GM18873 (cell line): ENCODE measurements around the gene VMP1.
"Not testable (repeated sequence)": the region's sequence is repeated elsewhere in the genome, so short reads cannot be mapped to it uniquely, and the experiment has no call there.

Source experiments
- ATAC-seq: cut with Tn5 transposase; IDR thresholded peaks from one replicate; pipeline ENCODE4 v1.9.1; 2021; ENCODE audit warnings: mild to moderate bottlenecking, moderate library complexity, moderate number of reproducible peaks; ENCODE audit not compliant: unreplicated experiment, low FRiP score

VMP1 gene

DNA sequence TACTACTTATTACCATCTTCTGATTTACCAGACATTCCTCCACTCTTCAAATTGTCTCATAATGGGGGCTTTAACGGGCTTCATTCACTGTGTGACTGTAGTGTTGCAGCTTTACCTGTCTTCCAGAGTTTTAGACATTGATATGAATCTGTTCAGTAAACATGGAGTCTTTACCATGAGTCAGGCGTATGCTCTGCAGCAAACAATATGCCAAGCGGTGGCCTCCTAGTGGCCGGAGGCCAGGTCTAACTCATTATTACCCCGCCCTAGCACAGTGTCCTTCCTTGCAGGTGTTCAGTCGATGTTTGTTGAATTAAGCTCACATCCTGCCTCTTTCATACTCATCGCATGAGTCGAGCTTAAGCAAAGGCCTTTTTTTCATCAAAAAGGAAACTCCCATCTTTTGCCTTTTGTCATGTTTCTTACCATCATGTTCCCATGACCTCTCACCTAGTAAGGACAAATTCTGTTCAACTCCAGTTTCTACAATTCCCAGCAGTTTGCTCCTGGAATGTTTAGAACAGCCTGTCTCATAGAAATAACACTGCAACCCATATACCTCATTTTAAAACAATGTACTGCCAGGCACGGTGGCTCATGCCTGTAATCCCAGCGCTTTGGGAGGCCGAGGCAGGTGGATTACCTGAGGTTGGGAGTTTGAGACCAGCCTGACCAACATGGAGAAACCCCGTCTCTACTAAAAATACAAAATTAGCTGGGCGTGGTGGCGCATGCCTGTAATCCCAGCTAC, 145.9 kb downstream of the VMP1 start:
- no peak for ATAC-seq

DNA sequence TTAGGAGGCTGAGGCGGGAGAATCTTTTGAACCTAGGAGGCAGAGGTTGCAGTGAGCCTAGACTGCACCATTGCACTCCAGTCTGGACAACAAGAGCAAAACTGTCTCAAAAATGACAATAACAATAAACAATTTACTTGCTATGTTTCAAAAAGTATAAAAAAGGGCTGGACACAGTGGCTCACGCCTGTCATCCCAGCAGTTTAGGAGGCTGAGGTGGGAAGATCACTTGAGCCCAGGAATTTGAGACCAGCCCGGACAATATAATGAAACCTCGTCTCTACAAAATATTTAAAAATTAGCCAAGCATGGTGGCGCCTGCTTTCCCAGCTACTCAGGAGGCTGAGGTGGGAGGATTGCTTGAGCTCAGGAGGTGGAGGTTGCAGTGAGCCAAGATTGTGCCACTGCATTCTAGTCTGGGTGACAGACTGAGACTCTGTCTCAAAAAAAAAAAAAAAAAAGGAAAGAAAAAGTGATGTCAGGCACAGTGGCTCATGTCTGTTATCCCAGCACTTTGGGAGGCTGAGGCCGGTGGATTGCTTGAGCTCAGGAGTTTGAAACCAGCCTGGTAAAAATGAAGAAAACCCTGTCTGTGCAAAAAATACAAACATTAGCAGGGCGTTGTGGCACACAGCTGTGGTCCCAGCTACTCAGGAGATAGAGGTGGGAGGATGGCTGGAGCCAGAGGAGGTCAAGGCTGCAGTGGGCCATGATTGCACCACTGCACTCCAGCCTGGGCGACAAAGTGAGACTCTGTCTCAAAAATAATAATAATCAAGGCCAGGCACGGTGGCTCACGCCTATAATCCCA, 146.7 kb downstream of the VMP1 start:
- not testable (repeated sequence) for ATAC-seq

DNA sequence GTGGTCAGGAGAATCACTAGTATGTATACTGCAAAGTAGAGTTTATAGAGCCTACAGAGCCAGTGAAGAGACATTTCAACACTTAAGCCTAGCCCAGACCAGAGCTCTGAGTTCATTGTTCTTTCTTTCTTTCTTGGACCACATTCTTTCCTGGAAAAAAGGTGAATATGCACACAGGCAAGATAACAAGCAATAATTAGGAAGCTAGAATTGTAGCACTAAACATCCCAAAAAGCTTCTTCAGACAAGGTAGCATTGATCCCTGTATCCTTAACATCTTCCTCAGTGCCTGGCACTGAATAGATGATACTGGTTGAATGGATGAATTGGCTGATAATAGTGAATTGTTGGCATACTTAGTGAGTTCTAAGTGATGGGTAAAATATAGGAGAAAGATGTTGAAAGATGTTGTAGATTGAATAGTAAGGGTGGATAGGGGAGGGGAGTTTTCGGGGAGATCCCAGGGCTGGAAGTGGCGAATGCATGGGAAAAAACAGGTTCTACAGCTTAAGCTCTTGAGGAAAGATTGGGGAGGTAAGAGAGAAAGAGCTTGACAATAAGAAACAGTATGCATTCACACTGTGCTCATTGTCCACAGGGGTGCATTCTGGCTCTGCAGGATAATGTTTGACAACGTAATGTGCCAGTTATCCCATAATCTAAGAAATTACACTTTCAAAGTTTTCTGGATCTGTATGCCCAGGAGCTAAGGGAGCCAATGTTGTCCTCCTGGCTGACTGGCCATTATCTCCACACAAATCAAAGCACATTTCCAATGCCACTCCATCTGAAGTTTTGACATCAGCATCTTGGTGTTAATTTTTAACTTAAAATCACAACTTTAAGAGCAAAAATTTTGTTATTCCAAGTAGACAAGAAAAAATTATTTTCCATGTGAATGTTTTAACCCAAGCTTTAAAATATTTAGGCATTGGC, 149.7 kb downstream of the VMP1 start:
- no peak for ATAC-seq

GRCh38 chr17:59858167-59858816, 150.8 kb downstream of the VMP1 start:
- no peak for ATAC-seq

- ATAC-seq = no peak
Measured at GRCh38 chr17:59858932-59859331, 151.5 kb downstream of the VMP1 start.

GRCh38 chr17:59859444-59860025, 152.1 kb downstream of the VMP1 start:
- ATAC-seq = no peak

- ATAC-seq = no peak
Measured at GRCh38 chr17:59863616-59864015, 156.2 kb downstream of the VMP1 start.

- ATAC-seq = no peak
Measured at GRCh38 chr17:59869941-59870218, 162.4 kb downstream of the VMP1 start.

DNA sequence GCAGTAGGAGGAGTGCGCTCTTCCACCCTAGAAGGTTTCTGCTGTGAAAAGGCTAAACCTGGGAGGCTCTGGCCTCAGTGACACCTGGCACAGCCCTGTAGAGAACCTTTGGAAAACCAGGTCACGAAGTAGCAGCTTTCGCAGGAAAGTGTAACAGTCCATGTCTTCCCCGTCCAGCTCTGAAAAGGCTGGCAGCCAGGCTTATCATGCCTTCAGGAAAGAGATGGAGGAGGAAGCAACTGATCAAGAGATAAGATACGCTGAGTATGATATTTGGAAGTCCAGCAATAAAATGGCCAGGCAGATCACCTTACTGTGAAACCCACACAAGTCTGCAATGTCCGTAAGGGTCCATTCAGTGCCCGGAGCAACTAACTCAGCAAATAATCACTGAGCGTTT, 163.0 kb downstream of the VMP1 start:
- no peak for ATAC-seq

- no peak for ATAC-seq
Measured at GRCh38 chr17:59872351-59872750, 164.9 kb downstream of the VMP1 start.

DNA sequence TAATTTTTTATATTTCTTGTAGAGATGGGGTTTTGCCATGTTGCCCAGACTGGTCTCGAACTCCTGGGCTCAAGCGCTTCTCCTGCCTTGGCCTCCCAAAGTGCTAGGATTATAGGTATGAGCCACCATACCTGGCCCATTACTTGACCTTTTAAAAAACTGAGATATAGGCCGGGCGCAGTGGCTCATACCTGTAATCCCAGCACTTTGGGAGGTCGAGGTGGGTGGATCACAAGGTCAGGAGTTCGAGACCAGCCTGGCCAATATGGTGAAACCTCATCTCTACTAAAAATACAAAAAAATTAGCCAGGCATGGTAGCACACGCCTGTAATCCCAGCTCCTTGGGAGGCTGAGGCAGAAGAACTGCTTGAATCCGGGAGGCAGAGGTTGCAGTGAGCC, 166.0 kb downstream of the VMP1 start:
- not testable (repeated sequence) for ATAC-seq

GRCh38 chr17:59874376-59874775, 166.9 kb downstream of the VMP1 start:
- no peak for ATAC-seq

GRCh38 chr17:59876107-59876506, 168.7 kb downstream of the VMP1 start:
- no peak for ATAC-seq

- ATAC-seq = no peak
Measured at GRCh38 chr17:59877965-59878364, 170.5 kb downstream of the VMP1 start.

- no peak for ATAC-seq
Measured at GRCh38 chr17:59878624-59879023, 171.2 kb downstream of the VMP1 start.

- no peak for ATAC-seq
Measured at GRCh38 chr17:59884861-59885260, 177.4 kb downstream of the VMP1 start.

DNA sequence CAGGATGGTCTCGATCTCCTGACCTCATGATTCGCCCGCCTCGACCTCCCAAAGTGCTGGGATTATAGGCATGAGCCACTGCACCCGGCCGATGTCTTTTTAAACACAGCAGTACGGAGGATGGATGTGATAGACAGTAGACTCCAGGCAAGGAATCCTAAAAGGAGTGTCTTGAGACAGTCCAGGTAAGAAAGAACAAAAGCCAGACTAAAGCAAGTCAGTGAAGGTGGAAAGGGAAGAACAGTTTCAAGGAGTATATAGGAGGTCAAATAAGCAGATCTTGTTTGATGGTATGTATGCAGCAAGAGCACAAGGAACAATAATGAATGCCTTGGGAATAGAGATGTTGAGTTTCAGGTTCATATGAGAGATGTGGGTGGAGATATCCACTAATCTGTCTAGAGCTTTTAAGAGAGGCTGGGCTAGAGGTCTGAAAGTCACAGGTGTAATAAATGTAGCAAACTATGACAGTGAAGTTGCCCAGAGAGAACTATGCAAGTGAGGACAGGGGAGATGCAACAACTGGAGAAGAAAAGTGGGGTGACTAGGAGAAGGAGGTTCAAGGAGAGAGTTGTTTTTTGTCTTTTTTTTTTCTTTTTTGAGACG, 180.8 kb downstream of the VMP1 start:
- ATAC-seq = no peak

DNA sequence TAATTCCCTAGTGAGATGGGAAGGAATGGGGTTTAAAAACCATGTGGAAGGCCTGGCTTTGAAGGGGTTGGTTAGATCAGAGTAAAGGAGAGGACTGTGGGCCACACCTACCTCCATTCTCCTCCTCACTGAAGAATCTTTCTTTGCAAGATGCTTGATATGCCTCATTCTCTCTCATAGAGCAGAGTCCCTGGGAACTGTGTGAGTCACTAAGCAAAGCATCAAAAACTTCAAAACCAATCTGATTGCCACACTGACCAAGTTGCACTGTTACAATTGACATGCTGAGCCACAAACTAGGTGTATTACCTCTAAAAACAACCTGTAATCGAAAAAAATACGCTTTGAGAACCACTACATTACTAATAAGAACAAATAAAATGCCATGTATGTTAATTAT, 183.3 kb downstream of the VMP1 start:
- no peak for ATAC-seq
